ENCODE results near the gene CGN. TPM values are rescaled to one million over a fixed set of nuclear protein-coding genes. Genes with fewer than 3 reads are reported as not detected.
A peak's percentile ranks its signal among the peaks of the same experiment; 100 is the strongest.

The CGN gene
- total and polyA plus RNA-seq, 7 donors, result 0.33 to 132 (median 1.8) TPM

DNA sequence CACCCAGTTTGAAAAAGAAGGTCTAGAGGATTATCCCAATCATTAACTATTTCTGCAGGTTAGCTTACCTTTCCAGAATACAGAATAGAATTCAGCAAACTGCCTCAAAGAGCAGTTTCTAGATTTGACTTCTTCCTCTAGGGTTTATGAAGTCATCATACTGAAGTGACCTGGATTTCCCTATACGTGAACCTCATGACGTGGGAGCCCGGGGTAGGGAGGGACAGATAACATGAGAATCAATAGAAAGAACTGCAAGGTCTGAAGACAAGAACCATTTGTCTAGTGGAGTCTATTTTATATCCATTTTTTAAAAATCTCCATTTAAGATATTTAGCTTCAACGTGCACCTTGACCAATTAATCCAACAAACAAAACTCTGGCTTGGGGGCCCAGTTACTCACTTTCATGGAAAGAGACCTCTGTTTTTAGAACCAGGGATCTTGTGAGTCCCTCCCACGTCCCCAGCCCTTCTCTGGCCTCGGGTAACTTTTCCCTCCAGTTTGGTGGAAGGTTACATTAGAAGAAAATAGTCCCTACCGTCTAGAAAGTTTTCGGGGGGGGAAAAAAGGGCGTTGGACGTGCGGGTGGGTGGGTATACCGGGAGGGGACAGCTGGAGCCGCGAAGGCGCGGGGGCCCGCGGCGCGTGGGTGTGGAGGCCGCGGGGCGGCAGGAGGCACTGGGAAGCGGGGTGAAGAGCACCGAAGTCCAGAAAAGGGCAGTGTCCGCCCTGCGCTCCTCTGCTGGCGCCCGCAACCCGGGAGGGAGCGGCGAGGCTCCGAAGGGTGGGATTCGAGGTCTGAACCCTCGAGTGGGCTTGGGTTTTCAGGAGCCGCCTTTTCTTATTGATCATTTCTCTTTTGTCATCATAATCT is 38.1 kb upstream of the CGN start:
- Histone ChIP-seq H3K27me3 (no peaks in the 10 kb centered on the region), H3K4me1 (peaks cover 0 to 5% (median 2%) of the 10 kb centered on the region in 4 donors), H3K27ac (peak overlapping the region; percentile 81 to 83 (median 82)), H3K9me3 (no peaks in the 10 kb centered on the region), H3K4me3 (peak overlapping the region; percentile 50 to 63 (median 61)), H3K36me3 (no peaks in the 10 kb centered on the region)
- TF ChIP-seq POLR2A (IDR thresholded peaks at IDR 0.05), result no peak
- peak in 1 of 4 donors; percentile 56 for TF ChIP-seq POLR2AphosphoS5 (IDR thresholded peaks at IDR 0.05)
- intact Hi-C loops (cut with DNase I), result loop anchor here (1.0 kb wide), 1 partner anchor 14 kb away; the partner anchor contains the start of gene POGZ
- 2 to 7% methylated on average over 36 of the region's 36 CpGs for WGBS, 2 donors
- DNase-seq, result peak; percentile 75

DNA sequence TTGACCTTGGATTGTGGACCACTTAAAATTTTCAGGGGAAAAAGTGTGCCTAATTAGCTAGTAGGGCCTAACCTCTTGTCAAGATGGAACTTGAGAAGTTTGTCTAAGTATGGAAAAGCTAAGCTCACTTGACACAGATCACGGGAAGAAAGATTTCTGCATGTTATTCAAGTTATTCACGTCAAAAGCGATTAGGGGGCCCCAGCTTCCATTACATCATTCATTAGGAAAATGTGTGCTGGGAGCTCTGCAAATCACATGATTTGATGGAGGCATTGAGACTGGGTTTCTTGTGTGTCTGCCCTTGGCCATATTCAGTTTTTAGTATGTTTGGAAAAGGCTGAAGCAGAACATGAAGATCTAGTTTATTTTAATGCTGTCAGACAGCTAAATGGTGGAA is 36.4 kb upstream of the CGN start:
- 90 to 95% methylated on average over 3 of the region's 3 CpGs for WGBS, 2 donors
- intact Hi-C loops (cut with DNase I), result no loop called here

DNA sequence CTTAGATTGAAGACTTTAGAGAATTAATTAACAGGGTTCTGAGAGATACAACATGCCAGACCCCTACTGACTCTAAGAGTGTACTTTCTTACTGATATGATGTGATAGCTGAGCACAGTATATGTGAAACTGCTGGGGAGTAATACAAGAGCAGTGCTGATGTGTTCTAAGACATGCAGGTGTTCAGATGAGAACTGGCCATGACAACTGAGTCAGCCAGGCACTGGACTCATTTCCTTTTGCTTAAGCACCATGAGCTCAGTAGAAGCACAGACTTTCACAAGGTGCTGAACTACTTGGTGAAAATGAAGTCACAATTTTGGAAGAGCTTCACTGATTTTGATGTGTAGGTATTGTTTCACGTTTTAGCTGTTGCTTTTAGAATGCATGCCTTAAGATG is 36.0 kb upstream of the CGN start:
- no peaks in the 10 kb centered on the region for H3K27me3 ChIP-seq
- intact Hi-C loops (cut with DNase I), result no loop called here
- WGBS, 2 donors, result 83 to 92% methylated on average over 1 of the region's 1 CpG
- no peaks in the 10 kb centered on the region for H3K9me3 ChIP-seq
- H3K4me1 ChIP-seq, result peaks cover 0 to 12% (median 6%) of the 10 kb centered on the region in 4 donors
- TF ChIP-seq, protein P1, sequence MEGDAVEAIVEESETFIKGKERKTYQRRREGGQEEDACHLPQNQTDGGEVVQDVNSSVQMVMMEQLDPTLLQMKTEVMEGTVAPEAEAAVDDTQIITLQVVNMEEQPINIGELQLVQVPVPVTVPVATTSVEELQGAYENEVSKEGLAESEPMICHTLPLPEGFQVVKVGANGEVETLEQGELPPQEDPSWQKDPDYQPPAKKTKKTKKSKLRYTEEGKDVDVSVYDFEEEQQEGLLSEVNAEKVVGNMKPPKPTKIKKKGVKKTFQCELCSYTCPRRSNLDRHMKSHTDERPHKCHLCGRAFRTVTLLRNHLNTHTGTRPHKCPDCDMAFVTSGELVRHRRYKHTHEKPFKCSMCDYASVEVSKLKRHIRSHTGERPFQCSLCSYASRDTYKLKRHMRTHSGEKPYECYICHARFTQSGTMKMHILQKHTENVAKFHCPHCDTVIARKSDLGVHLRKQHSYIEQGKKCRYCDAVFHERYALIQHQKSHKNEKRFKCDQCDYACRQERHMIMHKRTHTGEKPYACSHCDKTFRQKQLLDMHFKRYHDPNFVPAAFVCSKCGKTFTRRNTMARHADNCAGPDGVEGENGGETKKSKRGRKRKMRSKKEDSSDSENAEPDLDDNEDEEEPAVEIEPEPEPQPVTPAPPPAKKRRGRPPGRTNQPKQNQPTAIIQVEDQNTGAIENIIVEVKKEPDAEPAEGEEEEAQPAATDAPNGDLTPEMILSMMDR (IDR thresholded peaks at IDR 0.05), result no peak
- TF ChIP-seq POLR2AphosphoS5 (IDR thresholded peaks at IDR 0.05), result no peak
- no peak for TF ChIP-seq EP300 (IDR thresholded peaks at IDR 0.05)
- no peak for TF ChIP-seq POLR2A (IDR thresholded peaks at IDR 0.05)
- no peak overlapping the region for H3K27ac ChIP-seq
- H3K36me3 ChIP-seq, result no peaks in the 10 kb centered on the region
- no peak overlapping the region for H3K4me3 ChIP-seq
- no peak for DNase-seq

More for the DNA sequence above, 36.4 kb upstream of the CGN start:
- no peak for DNase-seq
- H3K27me3 ChIP-seq, result no peaks in the 10 kb centered on the region
- TF ChIP-seq POLR2AphosphoS5 (IDR thresholded peaks at IDR 0.05), result no peak
- no peak for TF ChIP-seq POLR2A (IDR thresholded peaks at IDR 0.05)
- TF ChIP-seq, protein P1 (IDR thresholded peaks at IDR 0.05), result no peak
- TF ChIP-seq EP300 (IDR thresholded peaks at IDR 0.05), result no peak
- H3K36me3 ChIP-seq, result no peaks in the 10 kb centered on the region
- H3K9me3 ChIP-seq, result no peaks in the 10 kb centered on the region
- H3K4me3 ChIP-seq, result no peak overlapping the region
- peaks cover 0 to 12% (median 6%) of the 10 kb centered on the region in 4 donors for H3K4me1 ChIP-seq
- H3K27ac ChIP-seq, result no peak overlapping the region

DNA sequence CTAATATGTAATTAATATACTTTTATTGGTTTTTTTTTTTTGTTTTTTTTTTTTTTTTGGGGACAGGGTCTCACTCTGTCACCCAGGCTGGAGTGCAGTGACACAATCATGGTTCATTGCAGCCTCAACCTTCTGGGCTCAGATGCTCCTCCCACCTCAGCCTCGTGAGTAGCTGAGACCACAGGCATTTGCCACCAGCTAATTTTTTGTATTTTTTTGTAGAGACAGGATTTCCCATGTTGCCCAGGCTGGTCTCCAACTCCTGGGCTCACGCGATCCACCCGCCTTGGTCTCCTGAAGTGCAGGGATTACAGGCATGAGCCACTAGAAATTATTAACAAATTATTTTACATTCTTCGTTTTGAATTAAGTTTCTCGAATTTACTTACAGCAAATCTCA is 35.1 kb upstream of the CGN start:
- no peaks in the 10 kb centered on the region for H3K36me3 ChIP-seq
- H3K4me1 ChIP-seq, result peaks cover 0 to 12% (median 6%) of the 10 kb centered on the region in 4 donors
- 86 to 89% methylated on average over 6 of the region's 6 CpGs for WGBS, 2 donors
- H3K27me3 ChIP-seq, result no peaks in the 10 kb centered on the region
- intact Hi-C loops (cut with DNase I), result no loop called here
- H3K9me3 ChIP-seq, result no peaks in the 10 kb centered on the region
- no peak overlapping the region for H3K4me3 ChIP-seq
- TF ChIP-seq, protein P1 (IDR thresholded peaks at IDR 0.05), result no peak
- TF ChIP-seq POLR2A (IDR thresholded peaks at IDR 0.05), result no peak
- no peak for TF ChIP-seq POLR2AphosphoS5 (IDR thresholded peaks at IDR 0.05)
- TF ChIP-seq EP300 (IDR thresholded peaks at IDR 0.05), result no peak
- no peak for DNase-seq
- H3K27ac ChIP-seq, result no peak overlapping the region

DNA sequence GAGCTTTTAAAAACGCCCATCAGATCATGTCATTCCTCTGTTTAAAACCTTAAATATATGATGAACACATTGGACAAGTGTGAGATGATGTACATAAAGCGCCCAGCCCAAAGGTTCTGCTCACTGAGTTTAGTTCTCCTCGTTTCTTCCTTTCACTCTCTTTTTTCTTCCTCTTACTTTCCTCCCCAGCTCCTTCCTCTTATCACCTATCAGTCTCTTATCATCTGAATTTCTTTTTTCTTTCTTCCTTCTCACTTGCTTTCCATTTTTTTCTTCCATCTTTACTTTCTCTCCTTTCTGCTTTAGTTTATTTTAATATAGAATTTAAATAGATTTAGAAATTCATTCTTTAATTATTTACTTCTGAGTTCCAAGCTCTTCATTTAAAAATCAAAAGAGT is 34.1 kb upstream of the CGN start:
- no peaks in the 10 kb centered on the region for H3K27me3 ChIP-seq
- WGBS, 2 donors, result 73 to 90% methylated on average over 3 of the region's 3 CpGs
- H3K4me3 ChIP-seq, result no peak overlapping the region
- no peaks in the 10 kb centered on the region for H3K36me3 ChIP-seq
- TF ChIP-seq POLR2AphosphoS5 (IDR thresholded peaks at IDR 0.05), result no peak
- peaks cover 0 to 3% (median under 1%) of the 10 kb centered on the region in 4 donors for H3K9me3 ChIP-seq
- intact Hi-C loops (cut with DNase I), result no loop called here
- no peak overlapping the region for H3K27ac ChIP-seq
- H3K4me1 ChIP-seq, result peaks cover 0 to 12% (median 6%) of the 10 kb centered on the region in 4 donors
- DNase-seq, result no peak
